Kidney (tissue), 14 donors: ENCODE measurements around the gene HLA-E. TPM values are rescaled to one million over a fixed set of nuclear protein-coding genes. Genes with fewer than 3 reads are reported as not detected.
A peak's percentile ranks its signal among the peaks of the same experiment; 100 is the strongest.
"Not testable (repeated sequence)": the region's sequence is repeated elsewhere in the genome, so short reads cannot be mapped to it uniquely, and the experiment has no call there.

Experiments
- DNase-seq, 5 donors: peaks; one replicate each; pipeline ENCODE4 v3.0.0-alpha.2; 2013 to 2020
- FAIRE-seq: peaks from 2 replicates; lab custom pipeline; 2012; peaks lifted over from hg19 to GRCh38; lab: Jason Lieb, UNC
- H3K27ac ChIP-seq, 2 donors: one replicate each; pipeline ENCODE4 v1.7.0; 2013; ENCODE audit warnings: low read depth in 2 of 2, low read length in 2 of 2, inconsistent platforms in 1 of 2
- H3K27me3 ChIP-seq: one replicate; pipeline ENCODE4 v1.7.1; 2013; ENCODE audit warnings: low read length, inconsistent platforms; ENCODE audit not compliant: control insufficient read depth, insufficient read depth
- H3K36me3 ChIP-seq, 3 donors: one replicate each; pipeline versions ENCODE4 v1.7.0 to v1.7.1; 2013; ENCODE audit warnings: low read length in 3 of 3, control low read depth in 1 of 3, inconsistent platforms in 1 of 3; ENCODE audit not compliant: insufficient read depth in 3 of 3, control insufficient read depth in 2 of 3
- H3K4me1 ChIP-seq, 3 donors: one replicate each; pipeline versions ENCODE4 v1.7.0 to v1.7.1; 2013; ENCODE audit warnings: low read length in 3 of 3, inconsistent platforms in 1 of 3, low read depth in 1 of 3; ENCODE audit not compliant: control insufficient read depth in 2 of 3, insufficient read depth in 2 of 3
- H3K4me3 ChIP-seq, 3 donors: one replicate each; pipeline versions ENCODE4 v1.7.0 to v1.8.1; 2013; ENCODE audit warnings: low read length in 3 of 3, control low read depth in 1 of 3, inconsistent platforms in 1 of 3
- H3K9ac ChIP-seq, 3 donors: one replicate each; pipeline versions ENCODE4 v1.7.0 to v1.7.1; 2013; ENCODE audit warnings: low read length in 3 of 3, control low read depth in 1 of 3, inconsistent platforms in 1 of 3
- H3K9me3 ChIP-seq, 3 donors: one replicate each; pipeline versions ENCODE4 v1.7.0 to v1.7.1; 2013; ENCODE audit warnings: low read length in 3 of 3, control low read depth in 1 of 3, inconsistent platforms in 1 of 3; ENCODE audit not compliant: control insufficient read depth in 2 of 3, insufficient read depth in 1 of 3
- CTCF ChIP-seq: IDR thresholded peaks from 3 replicates; pipeline ENCODE4 v1.5.1; 2012; ENCODE audit warnings: mild to moderate bottlenecking, moderate library complexity, borderline replicate concordance; ENCODE audit not compliant: insufficient read depth; ENCODE audit errors: extremely low read depth
- intact Hi-C: fragments of 100-400 bp; cut with DNase I; formaldehyde crosslinking; loops from one replicate; pipeline ENCODE4 v1.11.1; 2022
- polyA plus RNA-seq: library from polyadenylated mRNA; stranded (reverse); fragments of 350-450 nt; fragmentation: Illumina TruSeq; extraction: RNeasy Lipid Tissue Mini Kit (QIAGEN cat#74804); gene quantifications from one replicate; pipeline ENCODE4 v1.2.3, GENCODE V29; 2014; ENCODE audit warnings: low read depth, low replicate concordance; ENCODE audit not compliant: insufficient read depth
- total RNA-seq: library from RNA; stranded (reverse); fragmentation: NEBNext Ultra II Directional; extraction: Animal tissue kit (Norgen Biotek cat#: 25700); gene quantifications from one replicate; pipeline ENCODE4 v1.2.1, GENCODE V29; 2021
- donor health status: control.
- donor health status: control.
- donor health status: control.
- donor health status: control.
- donor health status: control.
- donor health status: DM: yes; HTN: yes; CAD: no.
- donor health status: Normal renal cell carcinoma (clear cell type).

HLA-E gene
- total and polyA plus RNA-seq, 2 donors from 2014 or later = 387 to 525 TPM

DNA sequence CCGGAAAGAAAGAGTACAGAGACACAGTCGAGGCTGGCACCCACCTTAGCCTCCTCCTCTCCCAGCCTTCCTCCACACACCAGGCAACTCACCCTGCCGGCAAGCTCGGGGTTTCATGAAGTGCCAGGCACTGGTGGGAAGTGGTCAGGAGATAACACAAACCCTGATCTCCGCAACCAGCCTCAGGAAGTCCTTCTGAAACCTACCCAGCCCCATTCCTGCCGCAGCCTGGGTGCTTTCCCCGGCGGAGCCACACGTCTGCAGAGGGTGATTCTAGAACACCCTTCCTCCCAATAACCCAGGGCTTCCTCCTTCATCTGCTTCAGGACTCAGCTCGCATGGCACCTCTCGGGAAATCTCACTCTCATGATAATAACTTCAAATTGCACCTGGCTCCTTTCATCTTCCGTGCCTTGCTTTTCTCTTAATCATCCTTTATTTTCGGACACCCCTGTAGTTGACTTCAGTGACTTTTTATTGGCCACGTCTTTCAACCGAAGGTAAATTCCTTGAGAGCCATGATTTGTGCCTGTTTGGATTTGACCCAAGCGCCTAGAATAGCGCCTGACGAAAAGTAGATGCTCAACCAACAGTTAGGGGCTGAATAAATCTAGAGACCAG lies 8.7 kb upstream of the HLA-E start:
- no peaks in the 10 kb centered on the region for H3K36me3 ChIP-seq
- no peaks in the 10 kb centered on the region for H3K9me3 ChIP-seq
- peaks cover 29% of the 10 kb centered on the region for H3K27me3 ChIP-seq
- intact Hi-C loops = loop anchor here (5.0 kb wide), 1 partner anchor 52 kb away; no protein-coding TSS in a partner anchor
- no peaks in the 10 kb centered on the region for H3K4me1 ChIP-seq
- no peak overlapping the region for H3K9ac ChIP-seq
- H3K4me3 ChIP-seq = no peak overlapping the region
- DNase-seq (no peak), FAIRE-seq (no peak)
- no peak overlapping the region for H3K27ac ChIP-seq
- TF ChIP-seq CTCF = no peak

DNA sequence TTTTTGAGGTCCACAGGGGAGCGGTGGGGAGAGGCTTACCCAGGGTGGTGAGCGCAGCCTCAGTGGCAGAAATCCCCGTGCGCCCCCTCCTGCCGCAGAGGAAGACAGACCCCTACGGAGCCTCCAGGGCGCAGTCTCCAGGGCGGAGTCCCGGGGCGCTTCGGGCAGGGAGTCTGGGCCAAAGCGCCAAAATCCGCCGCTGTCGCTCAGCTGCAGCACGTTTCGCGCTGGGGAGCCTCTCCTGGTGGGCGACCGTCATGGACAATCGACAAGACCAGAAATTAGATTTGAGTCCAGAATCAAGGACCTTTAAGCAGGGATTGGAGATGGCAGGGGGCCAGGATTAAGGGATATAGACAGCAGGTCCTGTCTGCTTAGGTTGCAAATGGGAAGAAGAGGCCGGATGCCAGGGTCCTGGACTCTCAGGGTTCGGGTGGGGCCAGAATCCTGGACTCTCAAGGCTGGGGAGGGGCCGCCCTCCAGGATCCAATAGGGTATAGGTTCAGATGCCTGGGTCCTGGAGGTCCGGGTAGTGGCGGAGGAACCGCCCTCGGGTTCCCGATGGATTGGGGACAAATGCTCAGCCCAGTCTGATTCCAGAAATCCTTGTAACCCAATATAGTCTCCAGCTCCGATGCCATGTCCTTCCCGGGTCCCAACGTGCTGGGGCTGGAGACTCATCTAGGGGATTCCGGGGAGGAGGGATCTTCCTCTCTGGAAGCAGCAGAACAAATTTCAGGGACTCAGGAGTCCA lies 7.9 kb upstream of the HLA-E start:
- no peak overlapping the region for H3K4me3 ChIP-seq
- intact Hi-C loops = loop anchor here (5.0 kb wide), 1 partner anchor 51 kb away; no protein-coding TSS in a partner anchor

GRCh38 chr6:30481965-30482644 lies 7.2 kb upstream of the HLA-E start:
- not testable (repeated sequence) for H3K4me1 ChIP-seq, H3K4me3 ChIP-seq, H3K9ac ChIP-seq, FAIRE-seq, H3K27ac ChIP-seq, H3K36me3 ChIP-seq, H3K9me3 ChIP-seq
- peak; percentile 82 for TF ChIP-seq CTCF
- peak; percentile 78 to 90 (median 85) for DNase-seq
- intact Hi-C loops = loop anchor here (5.0 kb wide), 1 partner anchor 50 kb away; no protein-coding TSS in a partner anchor
- peaks cover 29% of the 10 kb centered on the region for H3K27me3 ChIP-seq

More for the DNA sequence above, 7.9 kb upstream of the HLA-E start:
- Histone ChIP-seq H3K9me3 (no peaks in the 10 kb centered on the region), H3K27ac (no peak overlapping the region), H3K36me3 (no peaks in the 10 kb centered on the region), H3K4me1 (no peaks in the 10 kb centered on the region), H3K27me3 (peaks cover 29% of the 10 kb centered on the region), H3K9ac (no peak overlapping the region)
- FAIRE-seq (no peak), DNase-seq (no peak)
- no peak for TF ChIP-seq CTCF
